Body of pancreas (tissue), 4 donors: ENCODE data around the gene ENDOD1. TPM values are rescaled to one million over a fixed set of nuclear protein-coding genes. Genes with fewer than 3 reads are reported as not detected.
A peak's percentile ranks its signal among the peaks of the same experiment; 100 is the strongest.

Experiments used
- ATAC-seq: fragments of 150-250 bp; one replicate; pipeline ENCODE4 v1.9.1; 2016
- DNase-seq, 4 donors: peaks; one replicate each; pipeline ENCODE4 v3.0.0-alpha.2; 2019
- H3K27ac ChIP-seq, 4 donors: fragments of 200-600 bp; sonication (generic); 1 replicate in 3 of 4; 2 replicates in 1 of 4; pipeline versions ENCODE4 v1.5.1 to v1.6.1; 2016 to 2019; ENCODE audit warnings: mild to moderate bottlenecking in 1 of 4, mixed read lengths in 1 of 4, moderate library complexity in 1 of 4
- H3K27me3 ChIP-seq, 2 donors: fragments of 200-600 bp; sonication (generic); one replicate each; pipeline ENCODE4 v1.6.0; 2016; ENCODE audit warnings: mild to moderate bottlenecking in 1 of 2
- H3K36me3 ChIP-seq, 2 donors: fragments of 200-600 bp; sonication (generic); replicated peaks in 1 of 2; 2 replicates each; pipeline ENCODE4 v1.5.1; 2016; ENCODE audit warnings: low read depth in 2 of 2; ENCODE audit not compliant: insufficient read depth in 1 of 2
- H3K4me1 ChIP-seq: fragments of 200-600 bp; sonication (generic); one replicate; pipeline ENCODE4 v1.6.0; 2016
- H3K4me3 ChIP-seq, 2 donors: fragments of 200-600 bp; sonication (generic); 1 replicate in 1 of 2; 2 replicates in 1 of 2; pipeline ENCODE4 v1.5.1; 2016 to 2019
- H3K9me3 ChIP-seq, 3 donors: fragments of 200-600 bp; sonication (generic); 1 replicate in 2 of 3; 2 replicates in 1 of 3; pipeline ENCODE4 v1.5.1; 2016
- CTCF ChIP-seq, 7 experiments: fragments of 450-650 bp in 4 of 7; fragments of 200-600 bp in 3 of 7; sonication (generic) in 3 of 7; IDR thresholded peaks; one replicate each; pipeline ENCODE4 v1.5.1; 2016 to 2019; ENCODE audit warnings: antibody characterized with exemption in 7 of 7
- POLR2A ChIP-seq, 3 donors: fragments of 450-650 bp; IDR thresholded peaks; one replicate each; pipeline ENCODE4 v1.6.1; 2016; ENCODE audit warnings: antibody characterized with exemption in 3 of 3, mild to moderate bottlenecking in 2 of 3
- WGBS, 2 donors: methylation state at CpG; one replicate each; pipeline ENCODE4 v1.1.5; 2017; 5-methylcytosine and 5-hydroxymethylcytosine counted together
- intact Hi-C: fragments of 100-400 bp; cut with DNase I; formaldehyde crosslinking; loops from one replicate; pipeline ENCODE4 v1.15.1; 2023
- total RNA-seq, 2 donors: library from RNA; depleted of rRNA; stranded (reverse); fragments of >200 nt; gene quantifications; one replicate each; pipeline ENCODE4 v1.1.0, GENCODE V29; 2016

ENDOD1 gene
- total RNA-seq, 2 donors from 2014 or later: 8.6 to 13.7 TPM

- intact Hi-C loops: no loop called here
- no peak for ATAC-seq
- 68 to 75% methylated on average over 2 of the region's 2 CpGs for WGBS, 2 donors
These were observed 3.5 kb upstream of the ENDOD1 start for GRCh38 chr11:95086151-95086550.

GRCh38 chr11:95086836-95087570 lies 2.6 kb upstream of the ENDOD1 start:
- Histone ChIP-seq H3K27ac (no peak overlapping the region), H3K4me3 (no peak overlapping the region), H3K4me1 (peaks cover 15% of the 10 kb centered on the region), H3K27me3 (no peaks in the 10 kb centered on the region), H3K36me3 (no peaks in the 10 kb centered on the region), H3K9me3 (no peaks in the 10 kb centered on the region)
- no peak for ATAC-seq
- no peak for TF ChIP-seq CTCF (IDR thresholded peaks at IDR 0.05)
- no peak for TF ChIP-seq POLR2A (IDR thresholded peaks at IDR 0.05)
- intact Hi-C loops: no loop called here
- no peak for DNase-seq
- 86 to 92% methylated on average over 1 of the region's 1 CpG for WGBS, 2 donors

More at GRCh38 chr11:95086151-95086550, 3.5 kb upstream of the ENDOD1 start:
- H3K27me3 ChIP-seq: no peaks in the 10 kb centered on the region
- H3K4me1 ChIP-seq: peaks cover 10% of the 10 kb centered on the region
- no peaks in the 10 kb centered on the region for H3K36me3 ChIP-seq
- no peak overlapping the region for H3K27ac ChIP-seq
- H3K4me3 ChIP-seq: no peak overlapping the region
- TF ChIP-seq POLR2A (IDR thresholded peaks at IDR 0.05) (no peak), CTCF (IDR thresholded peaks at IDR 0.05) (no peak)
- H3K9me3 ChIP-seq: no peaks in the 10 kb centered on the region
- DNase-seq: no peak

GRCh38 chr11:95088946-95089619 lies 563 bp upstream of the ENDOD1 start:
- no peaks in the 10 kb centered on the region for H3K27me3 ChIP-seq
- H3K36me3 ChIP-seq: no peaks in the 10 kb centered on the region
- H3K4me3 ChIP-seq: peak overlapping the region in 1 of 2 donors; percentile 76
- H3K4me1 ChIP-seq: peaks cover 15% of the 10 kb centered on the region
- TF ChIP-seq CTCF (IDR thresholded peaks at IDR 0.05): no peak
- TF ChIP-seq POLR2A (IDR thresholded peaks at IDR 0.05): peak in 1 of 3 donors; percentile 70
- H3K27ac ChIP-seq: peak overlapping the region; percentile 67 to 93 (median 85)
- WGBS, 2 donors: 12 to 35% methylated on average over 13 to 27 of the region's 27 CpGs
- DNase-seq (peak in 3 of 4 donors; percentile 39 to 46 (median 43)), ATAC-seq (peak; percentile 43)
- no peaks in the 10 kb centered on the region for H3K9me3 ChIP-seq
- intact Hi-C loops: no loop called here

GRCh38 chr11:95091663-95092180 lies 2.1 kb downstream of the ENDOD1 start:
- no peak overlapping the region for H3K4me3 ChIP-seq
- intact Hi-C loops: no loop called here

More at GRCh38 chr11:95091663-95092180, 2.1 kb downstream of the ENDOD1 start:
- peaks cover 15% of the 10 kb centered on the region for H3K4me1 ChIP-seq
- no peaks in the 10 kb centered on the region for H3K9me3 ChIP-seq
- H3K27ac ChIP-seq: no peak overlapping the region
- no peaks in the 10 kb centered on the region for H3K36me3 ChIP-seq
- TF ChIP-seq CTCF (IDR thresholded peaks at IDR 0.05) (no peak), POLR2A (IDR thresholded peaks at IDR 0.05) (no peak)
- DNase-seq (no peak), ATAC-seq (no peak)
- no peaks in the 10 kb centered on the region for H3K27me3 ChIP-seq
